GM12864 (cell line): Measurements from ENCODE around the gene TSPO.

Experiments
- DNase-seq: peaks from one replicate; pipeline ENCODE4 v3.0.0-alpha.2; 2011; ENCODE audit warnings: low read depth
- H3K4me3 ChIP-seq: 2 replicates; pipeline ENCODE4 v1.5.1; 2011; ENCODE audit warnings: mild to moderate bottlenecking, low read depth, low read length, control low read depth
- TF ChIP-seq, protein P1 (sequence below): IDR thresholded peaks from 2 replicates; pipeline ENCODE4 v1.5.1; 2011; ENCODE audit warnings: low read depth, mild to moderate bottlenecking, moderate library complexity, low read length, control low read depth, inconsistent platforms; ENCODE audit errors: missing control alignments

Gene TSPO

DNA sequence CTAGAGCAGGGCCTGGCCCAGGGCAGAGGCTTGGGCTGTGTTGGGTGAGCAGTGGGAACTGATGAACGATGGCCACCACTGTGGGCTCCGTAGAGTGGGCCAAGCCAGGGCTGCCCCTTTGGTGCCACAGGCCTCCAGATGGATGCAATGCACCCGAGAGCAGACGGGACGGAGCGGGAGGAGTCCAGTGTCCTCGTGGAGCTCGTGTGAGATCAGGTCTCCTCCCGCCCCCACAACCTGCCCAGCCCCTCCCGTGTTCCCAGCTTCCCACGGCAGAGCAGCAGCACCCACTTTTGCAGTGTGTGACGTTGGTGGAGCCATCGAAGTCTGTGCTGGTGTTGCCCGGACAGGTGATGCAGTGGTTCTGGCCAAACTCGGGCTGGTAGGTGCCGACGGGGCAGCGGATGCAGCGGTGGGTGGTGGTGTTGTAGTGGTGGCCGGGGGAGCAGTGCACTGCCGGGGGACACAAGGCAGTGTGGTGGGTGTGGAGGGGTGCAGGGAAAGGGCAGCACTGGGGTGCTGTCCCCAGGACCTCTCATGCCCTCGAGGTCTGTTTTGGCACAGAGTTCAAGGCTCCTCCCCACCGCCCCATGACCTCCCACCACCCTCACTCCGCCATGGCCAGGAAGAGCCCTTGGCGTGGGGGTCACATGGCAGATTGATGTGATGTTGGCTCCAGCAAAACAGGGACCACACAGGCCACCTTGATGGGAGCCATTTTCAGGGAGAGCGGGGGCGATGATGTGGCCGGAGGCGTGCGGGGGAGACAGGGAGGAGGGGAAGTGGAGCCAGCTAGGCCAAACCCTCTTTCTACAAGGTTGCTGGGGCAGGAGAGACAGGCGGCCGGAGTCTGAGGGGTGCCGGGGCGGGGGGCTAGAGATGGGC, 59.5 kb downstream of the TSPO start:
- DNase-seq = no peak
- H3K4me3 ChIP-seq = no peak overlapping the region
- TF ChIP-seq, protein P1, sequence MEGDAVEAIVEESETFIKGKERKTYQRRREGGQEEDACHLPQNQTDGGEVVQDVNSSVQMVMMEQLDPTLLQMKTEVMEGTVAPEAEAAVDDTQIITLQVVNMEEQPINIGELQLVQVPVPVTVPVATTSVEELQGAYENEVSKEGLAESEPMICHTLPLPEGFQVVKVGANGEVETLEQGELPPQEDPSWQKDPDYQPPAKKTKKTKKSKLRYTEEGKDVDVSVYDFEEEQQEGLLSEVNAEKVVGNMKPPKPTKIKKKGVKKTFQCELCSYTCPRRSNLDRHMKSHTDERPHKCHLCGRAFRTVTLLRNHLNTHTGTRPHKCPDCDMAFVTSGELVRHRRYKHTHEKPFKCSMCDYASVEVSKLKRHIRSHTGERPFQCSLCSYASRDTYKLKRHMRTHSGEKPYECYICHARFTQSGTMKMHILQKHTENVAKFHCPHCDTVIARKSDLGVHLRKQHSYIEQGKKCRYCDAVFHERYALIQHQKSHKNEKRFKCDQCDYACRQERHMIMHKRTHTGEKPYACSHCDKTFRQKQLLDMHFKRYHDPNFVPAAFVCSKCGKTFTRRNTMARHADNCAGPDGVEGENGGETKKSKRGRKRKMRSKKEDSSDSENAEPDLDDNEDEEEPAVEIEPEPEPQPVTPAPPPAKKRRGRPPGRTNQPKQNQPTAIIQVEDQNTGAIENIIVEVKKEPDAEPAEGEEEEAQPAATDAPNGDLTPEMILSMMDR = no peak

DNA sequence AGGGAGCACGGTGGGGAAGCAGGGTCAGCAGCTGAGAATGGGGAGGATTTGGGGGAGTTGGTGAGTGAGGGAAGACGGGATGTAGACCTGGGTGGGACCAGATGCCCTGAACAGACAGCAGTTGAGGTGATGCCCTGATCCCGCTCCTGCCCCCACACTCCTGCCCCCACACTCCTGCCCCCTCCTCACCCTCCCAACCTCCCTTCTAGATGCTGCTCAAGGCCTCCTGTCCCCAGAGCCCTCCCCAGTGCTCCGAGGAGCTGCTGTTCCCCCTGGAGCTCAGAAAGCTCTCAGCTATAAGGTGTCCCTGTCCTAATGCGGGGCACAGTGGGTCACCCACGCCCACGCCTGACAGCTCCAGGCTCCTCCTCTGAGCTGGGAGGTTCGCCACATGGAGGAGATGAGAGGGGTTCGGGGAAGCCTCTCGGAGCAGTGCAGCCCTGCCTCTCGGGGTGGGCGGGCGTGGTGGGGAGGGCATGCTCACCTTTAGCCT, 60.6 kb downstream of the TSPO start:
- H3K4me3 ChIP-seq = no peak overlapping the region
- DNase-seq = no peak
- TF ChIP-seq, protein P1 = no peak

DNA sequence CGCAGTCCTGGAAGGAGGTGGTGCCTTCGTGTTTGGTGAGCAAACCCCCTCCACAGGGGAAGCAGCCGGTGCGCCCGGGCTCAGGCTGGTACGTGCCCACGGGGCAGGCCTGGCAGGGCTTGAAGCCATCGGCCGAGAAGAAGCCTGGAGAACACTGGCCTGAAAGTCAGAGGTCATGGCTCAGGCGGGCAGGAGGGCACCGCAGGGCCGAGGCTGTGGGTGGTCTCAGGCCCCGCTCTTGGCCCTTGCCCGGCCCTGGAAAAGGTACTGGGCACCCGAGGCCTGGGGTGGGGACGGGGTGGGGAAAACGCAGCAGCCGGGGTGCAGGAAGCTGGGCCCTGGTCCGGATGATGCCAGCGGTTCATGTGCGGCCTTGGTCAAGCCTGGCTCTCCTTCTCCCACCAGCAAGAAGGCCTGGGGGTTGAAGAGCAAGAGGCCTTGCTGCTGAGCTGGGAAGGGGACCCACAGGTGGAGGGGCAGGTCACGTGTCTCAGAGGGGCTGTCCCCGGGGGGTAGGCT, 61.1 kb downstream of the TSPO start:
- no peak for DNase-seq
- TF ChIP-seq, protein P1 = no peak
- H3K4me3 ChIP-seq = no peak overlapping the region
